Hematopoietic multipotent progenitor cell treated with erythropoietin and hydrocortisone succinate and interleukin-3 and kit ligand, for 17 days (in vitro differentiated cells): ENCODE data around the gene RET.

Experiments used
- DNase-seq: peaks from one replicate; pipeline ENCODE4 v3.0.0-alpha.2; 2015; ENCODE audit warnings: low spot score

Gene RET

GRCh38 chr10:43076876-43077420, at the start of gene RET:
TSS of gene RET (plus strand) at chr10:43077069. CDS start at chr10:43077259, 190 bp downstream.
- no peak for DNase-seq

GRCh38 chr10:43027331-43027955, 49.4 kb upstream of the RET start:
- DNase-seq, result no peak

DNA sequence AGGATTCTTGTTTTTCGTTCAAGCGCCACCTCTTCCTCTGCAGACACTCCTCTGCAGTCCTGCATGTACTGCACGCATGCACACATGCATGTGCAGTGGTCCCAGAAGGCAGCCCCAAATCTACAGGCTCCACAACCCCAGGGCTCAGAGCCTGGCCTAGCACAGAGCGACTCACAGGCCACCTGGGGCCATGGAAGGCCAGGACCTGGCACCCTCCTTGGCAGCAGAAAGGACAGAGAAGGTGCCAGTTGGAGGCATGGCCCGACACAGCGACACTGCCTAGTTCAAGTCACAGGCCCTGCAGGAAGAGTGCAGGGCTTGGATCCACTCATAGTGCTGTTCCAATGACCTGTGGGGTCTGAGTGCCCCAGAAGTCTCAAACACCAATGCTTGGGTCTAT, 48.7 kb upstream of the RET start:
- no peak for DNase-seq

DNA sequence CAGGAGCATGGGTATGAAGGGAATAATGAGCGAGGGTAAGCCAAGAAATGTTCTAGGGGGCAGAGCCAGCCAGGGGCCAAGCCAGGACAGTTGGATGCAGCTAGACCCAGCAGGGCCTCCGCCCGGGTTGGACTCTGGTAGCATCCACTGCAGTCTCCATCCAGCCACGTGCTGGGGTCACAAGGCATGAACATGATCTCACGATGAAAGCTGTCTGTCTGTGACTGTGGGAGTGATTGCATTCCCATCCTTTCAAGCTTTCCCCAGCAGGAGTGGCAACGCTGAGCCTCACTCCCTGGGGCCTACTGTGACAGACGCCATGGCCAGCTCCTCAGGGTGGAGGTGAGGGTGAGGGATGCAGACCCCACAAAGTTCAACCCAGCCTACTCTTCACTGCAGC, 47.8 kb upstream of the RET start:
- no peak for DNase-seq

DNA sequence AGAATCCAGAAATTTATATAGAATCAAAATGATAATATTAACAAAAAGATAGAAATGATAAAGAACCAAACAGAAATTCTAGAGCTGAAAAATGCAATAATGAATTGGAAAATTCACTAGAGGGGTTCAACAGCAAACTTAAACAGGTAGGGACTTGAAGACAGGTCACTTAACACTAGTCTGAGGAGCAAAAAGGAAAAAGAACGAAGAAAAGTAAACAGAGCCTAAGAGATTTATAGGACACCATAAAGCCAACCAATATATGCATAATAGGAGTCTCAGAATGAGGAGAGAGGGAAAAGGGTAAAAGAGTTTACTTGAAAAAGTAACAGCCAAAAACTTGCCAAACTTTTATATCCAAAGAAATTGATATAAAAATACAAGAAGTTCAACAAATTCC, 44.3 kb upstream of the RET start:
- no peak for DNase-seq

DNA sequence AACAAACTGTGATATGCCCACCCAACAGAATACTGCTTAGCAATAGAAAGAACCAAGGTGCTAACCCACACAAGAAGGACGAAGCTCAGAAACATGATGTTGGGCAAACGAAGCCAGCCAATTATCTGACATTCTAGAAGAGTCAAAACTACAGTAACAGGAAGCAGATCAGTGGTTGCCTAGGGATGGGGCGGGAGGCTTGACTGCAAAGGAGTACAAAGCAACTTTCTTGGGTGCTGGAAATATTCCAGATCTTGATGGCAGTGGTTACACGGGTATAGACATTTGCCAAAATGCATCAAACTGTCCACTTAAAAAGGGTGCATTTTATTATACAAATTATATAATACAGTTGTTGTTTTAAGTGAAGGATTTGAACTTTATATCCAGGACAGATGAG, 41.1 kb upstream of the RET start:
- no peak for DNase-seq

DNA sequence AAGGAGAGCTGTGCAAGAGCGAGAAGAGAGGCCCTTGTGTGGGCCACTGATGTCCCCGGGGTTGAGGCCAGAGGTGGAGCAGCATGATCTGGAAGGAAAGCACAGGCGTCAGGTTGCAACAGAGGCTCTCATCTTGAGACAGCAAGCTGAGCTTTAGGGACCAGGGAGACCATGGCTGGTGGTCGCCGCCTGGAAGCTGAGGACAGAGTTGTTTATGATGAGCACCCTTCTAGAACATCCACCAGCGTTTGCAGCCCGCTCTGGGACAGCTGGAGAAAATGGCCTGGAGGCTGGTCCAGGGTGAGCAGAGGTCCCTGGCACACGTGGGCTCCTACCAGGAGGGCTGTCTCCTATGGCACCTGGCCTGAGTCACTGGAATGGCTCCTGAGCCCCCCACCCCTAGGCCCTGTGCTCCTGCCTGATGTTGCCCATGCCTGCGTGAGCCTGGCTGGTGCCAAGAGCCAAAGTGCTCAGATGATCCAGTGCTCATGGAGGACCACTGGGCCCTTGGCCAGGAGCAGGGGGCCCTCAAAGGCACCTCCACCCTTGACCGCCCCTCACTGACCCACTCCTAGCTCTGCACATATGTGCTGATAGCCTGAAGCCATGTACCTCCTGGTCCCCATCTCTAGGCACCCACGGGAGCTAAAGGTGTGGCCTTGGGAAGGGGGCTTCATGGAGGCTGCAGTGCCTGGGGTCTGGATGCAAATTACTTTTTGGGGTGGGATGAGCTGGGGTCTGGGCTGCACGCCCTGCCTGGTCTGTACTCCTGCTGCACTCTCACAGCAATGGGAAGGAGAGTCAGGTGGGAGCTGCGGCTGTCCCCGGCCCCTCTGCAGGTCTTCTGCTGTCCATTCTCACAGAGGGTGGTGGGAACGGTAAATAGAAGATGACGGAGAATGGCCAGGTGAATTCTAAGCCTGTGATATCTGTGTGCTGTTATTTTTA, 40.1 kb upstream of the RET start:
- DNase-seq, result no peak

- DNase-seq, result no peak
These were observed 39.4 kb upstream of the RET start for GRCh38 chr10:43037440-43037839.

DNA sequence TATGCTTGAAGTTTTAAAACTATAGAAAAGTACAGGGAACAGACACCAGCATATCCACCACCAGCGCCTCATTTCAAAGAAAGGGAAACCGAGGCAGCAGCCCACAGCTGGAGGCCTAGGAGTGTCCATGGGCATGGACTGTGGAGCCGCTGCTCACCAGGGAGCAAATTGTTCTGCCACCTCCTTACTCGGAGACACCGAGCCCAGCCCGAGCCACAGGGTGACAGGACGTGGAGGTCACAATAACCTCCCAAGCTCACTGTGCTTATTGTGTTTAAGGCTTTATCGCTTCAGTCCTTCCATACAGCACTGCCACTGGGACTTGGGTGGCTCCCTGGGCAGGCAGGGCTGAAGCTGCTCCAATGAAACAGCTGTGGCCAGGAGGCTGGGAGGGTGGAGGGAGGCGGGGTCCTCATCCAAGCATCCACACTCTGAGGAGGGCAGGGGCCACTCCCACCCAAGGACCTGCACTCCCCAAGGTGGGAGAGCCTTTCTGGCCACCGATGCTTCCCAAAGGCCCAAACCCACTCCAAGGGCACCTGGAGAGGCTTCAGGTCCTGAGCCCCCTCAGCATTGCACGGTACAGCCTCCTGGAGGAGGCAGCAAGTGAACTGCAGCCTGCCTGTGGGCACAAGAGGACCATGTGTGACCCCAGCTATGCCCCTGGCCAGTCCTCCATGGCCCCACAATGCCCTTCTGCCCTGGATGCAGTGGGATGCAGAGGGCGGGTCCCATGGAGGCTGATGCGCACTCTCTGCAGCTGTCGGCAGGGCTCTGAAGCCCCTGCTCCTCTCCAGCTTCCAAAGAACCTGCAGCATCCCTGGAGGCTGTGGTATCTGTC, 38.7 kb upstream of the RET start:
- no peak for DNase-seq

DNA sequence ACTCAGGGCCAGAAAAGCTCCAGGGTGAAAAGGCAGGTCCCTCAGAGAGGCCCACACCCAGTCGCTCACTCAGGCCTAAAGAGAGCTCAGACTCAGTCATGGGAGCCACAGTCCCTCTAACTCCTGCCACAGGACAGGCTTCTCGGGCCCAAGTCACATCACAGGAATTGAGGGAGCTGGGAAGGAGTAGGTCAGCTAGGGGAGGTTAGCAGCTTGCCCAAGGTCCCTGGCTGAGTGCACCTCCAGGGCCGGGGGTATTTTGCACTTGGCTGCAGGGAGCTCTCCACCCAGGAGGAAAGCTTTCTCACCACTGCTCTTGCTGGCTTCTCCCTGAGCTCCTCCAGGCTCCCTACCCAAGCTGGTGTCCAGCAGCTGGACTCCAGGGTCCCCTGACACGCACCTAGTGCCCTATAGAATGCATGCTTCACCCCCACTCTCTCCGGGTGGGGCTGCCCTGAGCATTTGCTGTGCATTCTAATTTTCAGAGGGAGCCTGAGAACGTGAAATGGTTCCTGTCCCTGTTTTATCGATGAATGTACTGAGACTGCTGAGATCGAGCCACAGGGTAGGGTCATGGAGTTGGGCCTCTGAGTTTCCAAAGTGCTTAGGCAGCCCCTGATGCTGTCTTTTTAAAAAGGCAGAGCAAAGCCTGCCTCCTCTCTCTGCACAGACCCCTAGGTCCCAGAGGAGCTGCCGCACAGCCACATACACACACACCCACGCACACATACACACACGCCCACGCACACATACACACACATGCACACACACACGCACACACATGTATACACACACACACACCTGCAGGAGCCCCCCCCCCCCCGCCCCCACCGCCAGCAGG, 37.9 kb upstream of the RET start:
- no peak for DNase-seq

DNA sequence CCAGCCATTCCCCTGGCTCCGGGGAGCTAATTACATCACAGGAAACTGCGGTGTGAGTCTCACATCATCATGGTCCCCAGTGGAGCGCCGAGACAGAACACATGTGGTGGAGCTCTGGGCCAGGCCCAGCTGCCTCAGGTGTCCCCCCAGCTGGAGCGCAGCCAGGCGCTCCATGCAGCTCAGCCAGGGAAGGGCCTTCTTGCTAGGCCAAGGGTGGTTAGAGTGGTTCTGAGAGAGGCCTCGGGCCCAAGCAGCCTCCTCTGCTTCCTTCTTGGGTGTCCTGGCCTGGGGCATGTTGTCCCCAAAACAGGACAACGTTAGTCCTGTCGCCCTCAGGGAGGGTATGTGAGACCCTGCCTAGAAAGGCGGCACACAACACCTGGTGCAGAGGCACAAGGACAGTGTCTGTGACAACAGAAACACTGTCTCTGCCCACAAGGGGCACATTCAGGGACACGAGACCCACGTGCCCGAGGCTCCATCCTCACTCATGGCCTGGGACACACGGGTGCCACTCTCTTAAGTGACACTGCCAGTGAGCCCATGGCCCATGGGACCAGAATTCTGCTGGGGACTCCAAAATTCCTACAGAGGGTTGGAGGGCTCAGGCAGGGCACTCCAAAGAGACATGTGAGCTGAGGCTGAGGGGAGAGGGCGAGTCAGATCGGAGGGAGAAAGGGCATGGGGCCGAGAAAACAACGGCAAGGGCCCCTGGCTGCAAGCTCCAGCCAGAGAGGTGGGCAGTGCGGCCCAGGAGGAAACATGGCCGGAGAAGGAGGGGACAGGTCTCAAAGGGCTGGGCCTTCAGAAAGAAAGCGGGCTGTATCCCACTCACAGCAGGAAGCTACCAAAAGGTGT, 37.0 kb upstream of the RET start:
- no peak for DNase-seq

DNA sequence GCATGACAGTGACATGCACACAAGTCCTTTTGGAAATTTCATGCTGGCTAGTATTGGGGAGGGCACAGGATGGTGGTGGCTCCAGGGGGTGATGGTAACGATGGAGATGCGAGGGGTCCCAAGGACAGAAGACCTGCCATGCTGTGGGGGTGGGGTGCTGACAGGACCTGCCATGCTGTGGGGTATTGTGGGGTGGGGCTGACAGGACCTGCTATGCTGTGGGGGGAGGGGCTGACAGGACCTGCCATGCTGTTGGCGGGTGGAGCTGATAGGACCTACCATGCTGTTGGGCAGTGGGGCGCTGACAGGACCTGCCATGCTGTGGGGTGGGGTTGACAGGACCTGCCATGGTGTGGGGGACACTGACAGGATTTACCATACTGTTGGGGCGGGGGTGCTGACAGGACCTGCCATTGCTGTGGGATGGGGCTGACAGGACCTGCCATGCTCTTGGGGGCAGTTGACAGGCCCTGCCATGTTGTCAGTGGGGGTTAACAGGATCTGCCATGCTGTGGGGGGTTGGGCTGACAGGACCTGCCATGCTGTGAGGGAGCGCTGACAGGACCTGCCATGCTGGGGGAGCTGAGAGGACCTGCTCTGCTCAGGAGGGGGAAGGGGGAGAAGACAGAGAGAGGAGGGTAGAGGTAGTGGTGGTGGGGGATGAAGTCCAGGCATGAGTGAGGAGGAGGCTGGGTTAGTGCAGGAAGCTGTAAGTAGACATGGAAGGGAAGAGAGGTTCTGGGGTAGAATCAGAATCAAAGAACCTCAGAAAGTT, 36.2 kb upstream of the RET start:
- no peak for DNase-seq

- no peak for DNase-seq
These were observed 35.2 kb upstream of the RET start for GRCh38 chr10:43041422-43042342.

DNA sequence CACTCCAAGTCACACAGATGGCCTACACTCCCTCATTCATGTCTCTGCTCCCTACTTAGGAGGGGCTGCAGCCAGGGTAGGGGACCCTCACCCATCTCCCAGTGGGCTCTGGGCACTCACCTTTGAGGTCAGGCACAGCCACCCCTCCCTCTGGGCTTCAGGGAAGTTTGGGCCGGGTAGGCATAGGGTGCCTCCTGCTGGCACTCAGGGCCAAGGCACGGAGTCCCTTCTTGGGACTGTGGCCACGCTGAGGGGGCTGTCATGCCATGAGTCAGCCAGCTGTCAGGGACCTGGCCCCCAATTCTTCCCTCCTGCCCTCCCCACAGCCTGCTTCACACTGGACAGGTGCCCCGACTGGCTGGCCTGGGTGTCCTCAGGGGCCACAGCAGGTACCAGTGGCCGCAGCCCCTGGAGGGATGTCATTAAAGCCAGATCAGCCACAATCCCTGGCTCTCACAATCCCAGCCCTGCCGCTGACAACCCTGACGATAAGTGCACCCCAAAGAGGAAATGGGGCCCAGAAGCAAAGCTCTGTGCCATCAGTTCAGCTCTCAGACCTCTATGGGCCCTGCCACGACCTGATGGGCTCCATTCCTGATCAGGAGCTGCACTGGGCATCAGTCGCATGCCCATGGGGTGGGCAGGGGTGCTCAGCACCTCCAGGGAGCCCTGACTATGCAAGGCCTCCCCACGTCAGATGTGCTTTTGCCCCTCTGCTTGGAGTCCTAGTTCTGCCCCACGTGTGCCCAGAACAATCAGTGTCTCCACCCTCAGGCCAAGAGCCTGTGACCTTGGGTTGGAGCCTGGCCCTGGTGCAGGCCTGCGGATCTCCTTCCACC, 34.1 kb upstream of the RET start:
- no peak for DNase-seq

GRCh38 chr10:43043342-43043772, 33.5 kb upstream of the RET start:
- no peak for DNase-seq

DNA sequence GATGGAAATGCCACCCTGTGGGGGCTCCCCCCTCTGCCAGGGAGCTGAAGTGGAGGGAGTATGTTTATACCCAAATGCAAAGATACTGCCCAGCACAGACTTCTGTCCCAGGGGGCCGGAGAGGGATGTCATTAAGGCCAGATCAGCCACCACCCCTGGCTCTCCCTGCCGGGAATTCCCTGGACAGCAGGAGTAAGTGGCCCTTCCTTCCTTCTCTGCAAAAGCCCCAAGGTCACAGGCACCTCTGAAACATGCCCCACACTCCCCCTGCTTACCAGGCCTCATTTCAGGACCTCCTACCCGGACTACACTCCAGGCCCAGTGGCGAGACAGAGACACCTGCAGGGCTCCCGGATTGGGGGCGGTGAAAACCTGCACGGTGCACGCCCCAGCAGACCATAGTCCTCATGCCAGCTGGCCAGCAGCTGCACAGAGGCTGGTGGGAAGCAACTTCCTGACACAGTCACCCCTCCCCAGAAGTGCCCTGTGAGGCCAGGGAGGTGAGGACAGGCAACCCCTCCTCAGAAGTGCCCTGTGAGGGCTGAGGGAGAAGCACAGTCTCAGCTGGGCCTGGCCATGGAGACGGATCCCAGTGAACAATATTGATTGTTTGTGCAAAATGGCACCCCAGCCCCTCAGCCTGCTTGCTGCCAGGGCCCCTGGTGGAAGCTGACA, 33.0 kb upstream of the RET start:
- no peak for DNase-seq

- DNase-seq, result no peak
These were observed 32.4 kb upstream of the RET start for GRCh38 chr10:43044448-43044921.
